Islet of Langerhans (tissue), 1 donor: Measurements from ENCODE around the gene RNU6-1.
A peak's percentile ranks its signal among the peaks of the same experiment; 100 is the strongest.

Experiments
- FAIRE-seq: peaks from one replicate; lab custom pipeline; 2011; peaks lifted over from hg19 to GRCh38; lab: Jason Lieb, UNC

Gene RNU6-1

DNA sequence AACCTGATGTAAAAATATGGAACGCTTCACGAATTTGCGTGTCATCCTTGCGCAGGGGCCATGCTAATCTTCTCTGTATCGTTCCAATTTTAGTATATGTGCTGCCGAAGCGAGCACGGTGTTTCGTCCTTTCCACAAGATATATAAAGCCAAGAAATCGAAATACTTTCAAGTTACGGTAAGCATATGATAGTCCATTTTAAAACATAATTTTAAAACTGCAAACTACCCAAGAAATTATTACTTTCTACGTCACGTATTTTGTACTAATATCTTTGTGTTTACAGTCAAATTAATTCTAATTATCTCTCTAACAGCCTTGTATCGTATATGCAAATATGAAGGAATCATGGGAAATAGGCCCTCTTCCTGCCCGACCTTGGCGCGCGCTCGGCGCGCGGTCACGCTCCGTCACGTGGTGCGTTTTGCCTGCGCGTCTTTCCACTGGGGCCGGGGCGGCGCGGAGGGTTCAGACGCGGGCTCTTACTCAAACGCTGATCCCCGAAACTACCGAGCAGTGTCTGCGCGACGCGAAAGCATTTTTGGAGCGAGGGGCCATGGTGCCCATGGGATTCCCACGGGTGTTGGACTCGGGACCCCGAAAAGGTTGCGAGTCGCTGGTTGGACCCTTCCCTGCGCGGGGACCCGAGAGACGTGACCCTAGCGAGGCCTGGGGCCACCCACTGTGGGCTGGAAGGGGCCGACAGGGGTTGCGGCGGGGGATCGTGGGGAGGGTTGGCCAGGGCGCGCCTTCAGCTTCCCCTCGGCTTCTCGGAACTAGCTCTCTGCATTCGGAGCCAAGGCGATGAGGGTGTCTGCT, at the start of gene RNU6-1:
RNU6-1 (minus strand) TSS at position 117 of the 820 bp plus-strand sequence.
- peak; percentile 89 for FAIRE-seq

DNA sequence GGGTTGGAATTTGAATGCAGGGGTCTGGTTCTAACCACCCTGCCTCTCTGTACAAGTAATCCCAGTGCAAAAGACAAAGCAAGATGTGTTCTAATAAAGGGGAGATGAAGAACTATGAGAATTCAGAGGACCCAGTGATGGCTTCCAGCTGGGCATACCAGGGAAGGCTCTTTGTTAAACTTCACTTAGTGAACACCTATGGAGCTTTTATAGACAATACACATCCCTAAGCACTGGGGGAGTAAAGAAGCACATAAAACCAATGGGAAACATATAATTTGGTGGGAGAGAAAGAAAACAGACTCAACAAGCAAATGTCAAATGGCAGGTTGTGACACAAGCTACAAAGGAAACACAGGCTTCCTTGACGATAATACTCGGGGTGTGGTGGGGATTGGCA, 47.9 kb upstream of the RNU6-1 start:
- FAIRE-seq: no peak

DNA sequence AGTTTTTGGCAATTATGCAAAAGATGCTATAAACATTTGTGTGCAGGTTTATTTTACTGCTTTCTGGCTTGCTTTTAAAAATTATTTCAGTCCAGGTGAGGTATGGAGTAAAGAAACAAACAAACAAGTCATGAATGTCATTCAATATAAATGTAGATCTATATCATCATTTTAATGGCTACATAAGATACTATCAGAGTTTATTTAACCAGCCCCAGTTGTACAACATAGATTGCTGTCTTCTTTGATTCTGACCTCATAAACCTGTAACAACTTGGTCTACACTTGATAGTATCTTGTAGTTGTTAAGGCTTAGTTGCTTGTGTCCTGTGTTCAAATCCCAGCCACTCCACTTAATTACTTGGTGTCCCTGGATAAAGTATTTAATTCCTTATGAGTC, 46.0 kb upstream of the RNU6-1 start:
- FAIRE-seq: no peak

DNA sequence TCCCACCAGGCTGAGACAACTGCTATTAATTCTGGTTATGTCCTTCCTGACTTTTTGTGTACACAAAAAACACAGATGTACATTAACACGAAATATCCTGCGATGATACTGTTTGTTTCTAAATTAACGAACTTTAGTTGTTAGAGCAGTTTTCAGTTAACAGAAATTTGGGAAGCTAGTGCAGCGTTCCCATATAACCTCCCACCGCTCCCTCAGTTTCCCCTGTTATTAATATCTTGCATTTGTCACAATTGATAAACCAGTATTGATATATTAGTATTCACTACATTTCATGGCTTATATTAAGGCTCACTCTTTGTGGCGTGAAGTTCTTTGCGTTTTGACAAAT, 45.3 kb upstream of the RNU6-1 start:
- FAIRE-seq: no peak

DNA sequence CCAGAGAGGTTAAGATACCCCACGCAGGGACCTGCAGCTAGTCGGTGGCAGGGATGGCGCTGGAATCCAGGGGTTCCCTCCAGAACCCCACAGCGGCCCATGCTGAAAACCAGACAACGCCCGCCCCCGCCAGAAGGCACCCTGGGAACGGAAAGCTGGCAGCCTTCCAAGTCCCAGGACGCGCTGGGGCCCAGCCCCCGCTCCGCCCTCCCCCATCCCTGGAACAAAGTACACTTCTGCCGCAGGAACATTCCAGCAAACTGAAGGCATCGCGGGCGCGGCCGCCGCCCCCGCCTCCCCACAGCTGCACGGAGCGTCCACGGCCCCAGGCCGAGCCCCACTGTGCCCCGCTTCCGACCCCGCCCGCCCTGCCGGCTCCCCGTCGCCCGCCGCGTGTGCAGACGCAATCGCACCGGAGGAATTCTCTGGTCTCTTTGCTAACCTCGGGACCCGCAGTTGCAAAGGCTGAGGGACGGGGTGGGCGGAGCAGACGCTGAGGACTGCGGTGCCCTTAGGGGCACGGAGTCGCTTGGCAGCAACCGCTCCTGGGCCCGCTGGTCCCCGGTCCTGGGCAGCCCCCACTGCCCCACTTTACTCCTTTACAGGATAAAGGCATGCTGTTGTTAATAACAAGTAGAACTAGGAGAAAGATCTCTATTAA, 44.8 kb upstream of the RNU6-1 start:
- FAIRE-seq: no peak

DNA sequence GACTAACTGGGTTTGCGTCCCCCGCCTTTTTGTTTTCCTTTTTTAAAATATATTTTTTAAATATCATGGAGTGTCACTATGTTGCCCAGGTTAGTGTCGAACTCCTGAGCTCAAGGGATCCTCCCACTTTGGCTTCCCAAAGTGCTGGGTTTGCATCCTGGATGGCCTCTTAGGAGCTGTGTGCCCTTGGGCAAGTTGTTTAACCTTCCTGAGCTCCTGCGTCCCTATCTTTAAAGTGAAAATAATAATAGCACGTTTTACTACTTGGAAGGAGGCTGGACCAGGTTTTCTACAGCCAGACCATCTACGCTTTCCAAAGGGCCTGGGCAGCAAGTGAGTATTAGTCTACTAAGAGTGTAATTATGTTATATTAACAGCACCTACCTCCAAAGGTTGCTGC, 44.2 kb upstream of the RNU6-1 start:
- FAIRE-seq: no peak

DNA sequence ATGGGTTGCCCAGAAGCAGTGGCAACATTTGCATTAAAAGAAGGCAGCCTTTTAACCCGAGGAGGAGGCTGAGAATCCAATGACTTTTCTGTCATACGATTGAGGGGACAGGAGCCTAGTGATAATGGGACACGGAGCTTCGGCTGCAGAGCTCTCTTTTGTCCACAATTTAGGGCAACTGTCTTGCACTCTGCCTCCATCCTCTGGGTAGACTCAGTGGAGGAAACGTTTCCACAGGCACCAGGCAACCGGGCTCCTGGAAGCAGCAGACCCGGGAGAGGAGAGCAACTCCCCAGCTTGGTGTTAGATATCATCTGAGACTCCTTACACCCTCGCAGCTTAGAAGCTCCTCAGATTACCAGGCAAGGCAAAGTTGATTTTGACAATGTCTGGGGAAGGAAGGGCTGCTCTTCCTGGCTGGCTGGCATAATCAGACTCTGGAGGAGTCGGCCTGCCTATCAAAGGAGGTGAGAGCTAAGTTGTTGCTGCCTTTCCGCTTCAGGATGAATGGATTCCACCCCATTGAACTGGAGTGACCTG, 43.5 kb upstream of the RNU6-1 start:
- FAIRE-seq: no peak

DNA sequence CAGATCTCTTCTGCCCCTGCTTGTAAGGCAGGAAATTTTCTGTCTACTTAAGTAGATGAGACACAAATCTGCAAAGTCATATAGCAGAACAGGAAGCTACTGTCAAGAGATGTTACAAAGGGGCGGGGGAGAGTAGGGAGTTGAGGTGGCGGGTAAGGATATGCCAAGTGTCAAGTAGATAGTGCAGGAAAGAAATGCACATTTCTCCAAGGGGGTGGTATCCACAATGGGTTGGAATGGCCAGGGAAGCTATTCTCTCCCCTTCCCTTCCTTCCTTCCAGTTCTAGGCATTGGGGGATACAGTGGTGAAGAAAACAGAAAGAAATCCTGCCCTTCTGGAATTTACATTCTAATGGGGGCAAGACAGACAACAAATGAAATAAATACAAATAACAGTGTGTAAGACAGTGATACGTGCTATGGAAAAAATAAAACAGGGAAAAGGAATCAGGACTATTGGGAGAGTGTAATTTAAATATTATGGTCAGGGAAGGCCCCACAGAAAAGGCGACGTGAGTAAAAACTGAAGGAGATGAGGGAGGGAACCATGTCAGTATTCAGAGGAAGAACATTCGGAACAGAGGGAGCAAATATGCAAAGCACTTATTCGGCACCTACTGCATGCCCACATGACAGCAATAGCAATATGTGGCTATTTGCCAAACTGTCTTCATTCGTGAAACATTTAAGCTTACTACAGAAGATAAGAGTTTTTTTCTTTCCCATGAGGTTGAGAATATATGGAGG, 42.8 kb upstream of the RNU6-1 start:
- FAIRE-seq: no peak

DNA sequence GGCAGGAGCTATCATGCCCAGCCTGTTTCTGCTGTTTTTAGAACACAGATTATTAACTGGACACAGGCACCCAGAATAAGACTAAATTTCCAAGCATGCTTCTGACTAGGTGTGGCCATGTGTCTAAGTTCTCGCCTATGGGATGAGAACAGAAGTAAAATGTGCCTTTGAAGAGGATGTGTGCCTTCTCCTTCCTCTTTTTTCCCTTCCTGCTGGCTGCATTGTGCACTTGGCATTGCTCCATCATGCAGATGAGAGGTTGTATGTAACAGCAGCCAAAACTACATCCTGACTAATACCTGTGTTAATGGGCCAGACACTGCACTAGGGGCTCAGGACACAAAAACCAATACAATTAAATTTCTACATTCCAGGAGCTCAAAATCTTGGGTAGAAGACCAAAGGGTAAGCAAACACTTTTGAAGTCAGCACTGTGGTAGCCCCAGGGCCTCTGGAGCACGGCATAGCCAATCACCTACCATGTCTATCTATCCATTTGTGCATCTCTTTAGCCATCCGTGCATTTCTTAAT, 40.9 kb upstream of the RNU6-1 start:
- no peak for FAIRE-seq

DNA sequence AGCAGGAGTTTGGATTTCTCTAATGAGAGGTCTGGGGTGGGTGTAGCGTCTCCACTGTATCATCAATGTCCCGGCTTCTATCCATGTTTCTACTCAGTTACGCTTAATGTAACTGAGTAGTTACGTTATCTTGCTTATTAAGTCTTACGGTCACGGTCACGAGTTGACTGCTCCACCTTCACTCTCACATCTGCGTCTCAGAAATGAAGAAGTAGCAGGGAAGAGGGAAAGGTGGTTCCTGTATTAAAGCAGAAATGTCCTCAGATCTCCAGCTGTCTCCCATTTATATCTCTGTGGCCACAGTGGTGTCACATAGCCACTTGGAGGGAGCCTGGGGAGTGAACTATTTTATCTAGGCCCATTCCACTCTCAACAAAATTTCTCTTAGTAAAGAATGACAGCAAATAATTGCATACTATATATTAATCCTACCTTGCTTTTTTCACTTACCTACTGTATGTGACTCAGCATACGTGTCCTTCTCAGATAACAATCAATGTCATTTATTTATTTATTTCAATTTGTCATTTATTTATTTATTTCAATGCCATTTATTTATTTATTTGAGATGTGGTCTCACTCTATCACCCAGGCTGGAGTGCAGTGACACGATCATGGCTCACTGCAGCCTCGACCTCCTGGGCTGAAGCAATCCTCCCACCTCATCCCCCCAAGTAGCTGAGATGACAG, 39.7 kb upstream of the RNU6-1 start:
- FAIRE-seq: no peak

DNA sequence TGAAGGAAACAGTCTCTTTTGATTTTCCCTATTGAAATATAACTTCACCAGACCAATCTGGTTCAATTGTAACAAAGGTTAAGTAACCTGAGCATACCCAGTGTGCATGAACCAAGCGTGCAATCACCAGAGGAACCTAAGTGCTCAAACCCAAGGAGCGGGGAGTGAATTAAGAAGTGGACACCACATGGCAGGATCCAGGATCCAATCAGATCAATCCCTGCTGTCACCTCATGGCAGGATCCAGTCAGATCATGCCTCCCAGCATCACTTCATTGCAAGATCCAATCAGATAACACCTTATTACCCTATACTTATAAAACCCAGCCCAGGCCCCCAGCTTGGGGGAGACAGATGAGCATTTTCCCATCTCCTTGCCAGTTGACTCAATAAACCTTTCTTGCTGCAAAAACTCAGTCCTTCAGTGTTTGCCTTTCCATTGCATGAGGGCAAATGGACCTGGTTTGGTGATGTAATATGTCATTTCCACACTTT, 38.9 kb upstream of the RNU6-1 start:
- FAIRE-seq: no peak

DNA sequence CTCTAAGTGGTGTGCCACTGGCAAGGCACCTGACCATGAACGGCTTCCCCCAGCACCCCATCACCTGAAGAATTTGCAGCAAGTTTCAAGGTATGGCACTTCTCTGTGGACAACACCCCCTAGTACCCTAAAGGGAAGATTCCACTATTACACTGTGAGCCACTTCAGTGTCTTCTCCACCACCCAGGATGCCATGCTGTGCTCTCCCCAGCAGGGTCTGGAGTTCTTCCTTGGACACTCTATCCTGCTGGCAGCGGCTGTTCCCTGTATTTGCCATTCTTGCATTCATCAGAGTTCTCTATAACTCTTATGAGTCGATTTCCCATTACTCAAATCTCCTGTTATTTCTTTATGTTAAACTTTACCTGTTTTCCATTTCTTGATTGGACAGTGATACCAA, 33.9 kb upstream of the RNU6-1 start:
- FAIRE-seq: no peak

DNA sequence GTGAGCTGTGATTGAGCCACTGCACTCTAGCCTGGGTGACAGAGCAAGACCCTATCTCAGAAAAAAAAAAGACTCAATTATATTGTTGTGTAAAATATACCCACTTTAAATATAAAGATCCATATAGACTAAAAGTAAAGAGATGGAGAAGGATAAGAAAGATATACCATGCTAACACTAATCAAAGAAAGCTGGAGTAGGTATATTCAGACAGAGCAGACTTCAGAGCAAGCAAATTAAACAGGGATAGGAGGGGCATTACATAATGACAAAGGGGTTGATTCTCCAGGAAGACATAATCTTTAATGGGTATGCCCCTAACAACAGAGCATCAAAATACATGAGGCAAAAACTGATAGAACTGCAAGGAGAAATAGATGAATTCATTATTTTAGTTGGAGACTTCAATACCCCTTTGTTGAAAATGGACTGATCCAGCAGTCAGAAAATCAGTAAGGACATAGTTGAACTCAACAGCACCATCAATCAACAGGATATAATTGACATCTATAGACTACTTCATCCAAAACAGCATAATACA, 31.1 kb upstream of the RNU6-1 start:
- no peak for FAIRE-seq

DNA sequence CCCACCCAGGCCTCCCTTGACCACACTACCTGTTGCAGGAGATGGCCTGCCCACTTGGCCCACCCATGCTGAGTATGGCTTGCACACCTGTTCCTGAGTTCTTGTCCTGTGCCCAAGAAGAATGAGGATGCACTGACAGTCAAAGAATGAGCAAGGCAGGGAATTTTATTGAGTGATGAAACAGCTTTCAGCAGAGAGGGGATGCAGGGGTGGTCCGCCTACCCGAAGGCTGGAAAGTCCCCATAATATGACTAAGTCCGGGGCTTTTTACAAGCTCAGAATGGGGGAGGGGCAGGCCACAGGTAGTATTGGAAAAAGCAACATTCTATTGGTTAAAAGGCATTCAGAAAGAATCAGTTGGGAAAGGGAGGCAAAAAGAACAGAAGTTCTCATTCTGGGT, 29.9 kb upstream of the RNU6-1 start:
- FAIRE-seq: no peak

DNA sequence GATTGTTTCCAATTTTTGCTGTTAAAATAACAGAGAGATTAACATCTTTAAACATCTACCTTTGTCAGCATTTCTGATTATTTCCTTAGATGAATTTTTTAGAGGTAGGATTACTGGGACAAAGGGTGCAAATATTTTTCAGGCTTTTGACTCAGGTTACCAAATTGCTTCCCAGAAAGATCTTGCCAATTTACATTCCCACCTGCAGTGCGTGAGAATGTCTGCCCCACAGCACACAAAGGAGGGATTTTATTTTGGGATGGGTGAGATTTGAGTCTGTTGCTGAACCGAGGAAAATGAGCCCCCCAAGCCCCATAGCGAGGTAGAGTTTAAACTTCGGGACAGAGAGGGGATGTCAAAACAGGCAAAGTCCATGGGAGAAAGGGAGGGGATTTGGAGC, 25.9 kb upstream of the RNU6-1 start:
- FAIRE-seq: no peak

DNA sequence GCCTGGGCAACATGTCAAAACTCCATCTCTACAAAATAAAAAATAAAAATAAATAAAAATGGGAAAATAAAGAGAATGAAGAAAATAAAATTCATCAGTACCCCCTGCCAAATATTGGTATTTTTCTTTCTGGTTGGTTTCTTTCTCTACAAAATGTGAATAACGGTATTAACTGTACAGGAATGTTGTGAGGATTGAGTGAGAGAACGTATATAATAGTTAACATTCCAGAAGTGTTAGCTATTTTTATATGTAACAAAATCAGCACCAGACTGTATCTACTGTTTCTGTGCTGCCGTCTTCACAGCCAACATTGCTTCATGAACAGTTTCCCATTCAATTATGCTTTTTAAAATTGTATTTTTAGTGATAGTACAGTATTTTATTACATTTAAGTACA, 25.5 kb upstream of the RNU6-1 start:
- no peak for FAIRE-seq

DNA sequence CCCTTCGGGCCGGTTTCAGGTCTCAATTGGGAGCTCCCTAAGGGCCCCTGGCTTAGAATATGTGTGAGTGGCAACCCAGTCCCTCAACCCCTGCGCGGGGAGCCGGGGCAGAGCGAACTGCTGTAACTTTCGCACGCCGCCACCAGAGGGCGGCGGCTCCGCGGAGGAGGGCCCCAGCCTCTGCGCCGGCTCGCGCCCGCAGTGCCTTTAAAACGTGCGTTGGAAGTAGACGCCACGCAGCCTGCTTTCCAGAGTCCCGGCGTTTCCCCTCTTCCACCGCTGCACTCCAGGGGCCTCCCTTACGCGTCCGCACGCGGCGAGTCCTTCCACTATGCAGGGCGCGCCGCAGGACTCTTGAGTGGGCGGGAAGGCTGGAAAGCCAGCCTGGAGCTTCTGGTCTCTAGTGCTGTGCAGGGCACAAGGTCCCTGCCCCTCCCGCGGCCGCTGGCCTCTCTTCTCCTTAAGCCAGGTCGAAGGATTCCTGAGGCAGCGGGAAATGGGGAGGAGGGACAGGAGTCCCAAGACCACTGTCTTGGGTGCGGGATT, 23.7 kb upstream of the RNU6-1 start:
- no peak for FAIRE-seq

DNA sequence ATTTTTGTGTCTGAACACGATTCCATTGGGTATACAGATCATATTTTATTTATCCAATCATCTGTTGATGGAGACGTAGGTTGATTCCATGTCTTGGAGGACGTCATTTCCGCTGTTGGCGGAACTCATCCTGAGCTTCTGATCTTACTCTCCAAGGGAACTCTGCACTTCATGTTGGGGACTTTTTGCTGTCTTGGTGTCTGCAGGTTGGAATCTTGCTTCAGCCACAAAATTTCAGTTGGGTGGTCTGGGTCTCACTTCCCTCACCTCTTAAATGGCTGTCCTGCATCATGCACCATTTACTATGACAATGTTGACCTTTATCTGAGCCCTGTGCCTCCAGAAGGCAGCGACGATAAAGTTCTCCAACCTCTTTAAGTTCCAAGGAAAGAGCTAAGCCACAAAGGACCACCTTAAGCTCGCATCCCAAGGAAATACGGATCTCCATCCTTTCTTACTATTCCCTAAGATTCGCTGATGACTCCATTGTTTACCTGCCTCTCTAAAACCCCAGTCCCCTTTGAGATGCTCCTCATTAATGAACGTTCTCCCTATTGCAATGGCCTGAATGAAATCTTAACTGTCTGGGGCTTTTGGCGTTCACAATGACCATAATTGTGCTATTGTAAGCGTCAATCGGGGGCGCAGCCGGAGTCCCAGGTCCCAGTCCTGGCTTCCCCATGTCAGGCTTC, 23.1 kb upstream of the RNU6-1 start:
- no peak for FAIRE-seq

DNA sequence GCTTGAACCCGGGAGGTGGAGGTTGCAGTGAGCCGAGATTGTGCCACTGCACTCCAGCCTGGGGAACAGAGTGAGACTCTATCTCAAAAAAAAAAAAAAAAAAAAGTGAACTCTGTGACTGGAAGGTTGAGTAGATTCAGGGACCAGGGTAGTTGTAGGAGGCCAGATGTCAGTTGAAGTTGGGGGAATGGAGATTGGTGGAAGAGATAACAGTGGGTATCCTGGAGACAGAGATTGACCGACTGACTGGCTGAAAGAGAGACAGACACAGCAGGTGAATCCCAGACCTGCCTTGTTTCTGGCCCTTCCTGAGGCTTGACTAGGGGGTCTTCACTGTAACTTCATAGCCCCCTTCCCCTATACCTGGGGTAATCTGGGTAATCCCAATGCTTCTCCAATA, 22.1 kb upstream of the RNU6-1 start:
- no peak for FAIRE-seq

DNA sequence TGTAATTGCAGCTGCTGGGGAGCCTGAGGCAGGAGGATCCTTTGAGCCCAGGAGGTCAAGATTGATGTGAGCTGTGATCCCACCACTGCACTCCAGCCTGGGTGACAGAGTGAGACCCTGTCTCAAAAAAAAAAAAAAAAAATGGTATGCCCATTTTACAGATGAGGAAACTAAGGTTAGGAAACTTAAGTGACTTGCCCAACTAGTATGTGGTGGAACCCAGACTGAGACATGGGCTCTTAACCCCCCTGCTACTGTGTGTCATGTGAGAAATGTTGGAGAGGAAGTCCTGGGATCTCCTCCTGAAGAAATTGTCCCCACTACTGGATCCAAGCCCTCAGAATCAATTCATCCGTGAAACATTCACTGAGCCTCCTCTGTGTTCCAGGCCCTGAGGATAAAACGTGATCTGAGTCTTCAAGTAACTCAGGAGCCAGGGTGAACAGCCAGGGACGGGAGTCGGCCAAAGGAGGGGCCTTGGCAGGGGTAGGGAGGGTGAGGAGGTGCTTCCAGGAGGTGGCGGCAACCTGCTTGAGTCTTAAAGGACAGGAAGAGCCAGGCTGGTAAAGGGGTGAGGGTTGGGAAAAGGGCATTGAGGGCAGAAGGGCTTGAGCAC, 19.6 kb upstream of the RNU6-1 start:
- FAIRE-seq: no peak
